Measurements from ENCODE around the gene PLEKHG4B.

Gene PLEKHG4B

GRCh38 chr5:76358-77169, 15.4 kb upstream of the PLEKHG4B start:
- H3K9me3 ChIP-seq (ENCODE audit: control insufficient read depth in 2 of 2, low read length in 2 of 2): no peaks in the 10 kb centered on the region
- no peak overlapping the region for H3K9ac ChIP-seq (ENCODE audit: low read length in 2 of 2)
- no peaks in the 10 kb centered on the region for H3K27me3 ChIP-seq (ENCODE audit: control insufficient read depth in 1 of 2, insufficient read depth in 2 of 2, low read length in 2 of 2)
- H3K36me3 ChIP-seq (ENCODE audit: control insufficient read depth in 2 of 2, insufficient read depth in 2 of 2, low read length in 2 of 2): no peaks in the 10 kb centered on the region
- H3K27ac ChIP-seq (ENCODE audit: low read length): no peak overlapping the region
- H3K4me1 ChIP-seq (ENCODE audit: control insufficient read depth, insufficient read depth, low read length): no peaks in the 10 kb centered on the region
- H3K4me3 ChIP-seq (ENCODE audit: low read length in 2 of 2): no peak overlapping the region

- no peaks in the 10 kb centered on the region for H3K9me3 ChIP-seq (ENCODE audit: control insufficient read depth in 2 of 2, low read length in 2 of 2)
- peaks cover 3% of the 10 kb centered on the region for H3K4me1 ChIP-seq (ENCODE audit: control insufficient read depth, insufficient read depth, low read length)
Measured at GRCh38 chr5:77170-77501, 14.8 kb upstream of the PLEKHG4B start.

GRCh38 chr5:77546-77945, 14.4 kb upstream of the PLEKHG4B start:
- no peaks in the 10 kb centered on the region for H3K9me3 ChIP-seq (ENCODE audit: control insufficient read depth in 2 of 2, low read length in 2 of 2)
- no peaks in the 10 kb centered on the region for H3K36me3 ChIP-seq (ENCODE audit: control insufficient read depth in 2 of 2, insufficient read depth in 2 of 2, low read length in 2 of 2)
- H3K4me3 ChIP-seq (ENCODE audit: low read length in 2 of 2): no peak overlapping the region
- H3K9ac ChIP-seq (ENCODE audit: low read length in 2 of 2): no peak overlapping the region
- peaks cover 0 to 7% of the 10 kb centered on the region in 2 donors for H3K27me3 ChIP-seq (ENCODE audit: control insufficient read depth in 1 of 2, insufficient read depth in 2 of 2, low read length in 2 of 2)
- H3K27ac ChIP-seq (ENCODE audit: low read length): no peak overlapping the region
- H3K4me1 ChIP-seq (ENCODE audit: control insufficient read depth, insufficient read depth, low read length): peaks cover 3% of the 10 kb centered on the region

More at GRCh38 chr5:77170-77501, 14.8 kb upstream of the PLEKHG4B start:
- Histone ChIP-seq H3K27me3 (ENCODE audit: control insufficient read depth in 1 of 2, insufficient read depth in 2 of 2, low read length in 2 of 2) (peaks cover 0 to 6% of the 10 kb centered on the region in 2 donors), H3K4me3 (ENCODE audit: low read length in 2 of 2) (no peak overlapping the region), H3K27ac (ENCODE audit: low read length) (no peak overlapping the region), H3K9ac (ENCODE audit: low read length in 2 of 2) (no peak overlapping the region), H3K36me3 (ENCODE audit: control insufficient read depth in 2 of 2, insufficient read depth in 2 of 2, low read length in 2 of 2) (no peaks in the 10 kb centered on the region)

GRCh38 chr5:77957-78804, 13.8 kb upstream of the PLEKHG4B start:
- no peak overlapping the region for H3K27ac ChIP-seq (ENCODE audit: low read length)
- no peaks in the 10 kb centered on the region for H3K9me3 ChIP-seq (ENCODE audit: control insufficient read depth in 2 of 2, low read length in 2 of 2)
- no peaks in the 10 kb centered on the region for H3K36me3 ChIP-seq (ENCODE audit: control insufficient read depth in 2 of 2, insufficient read depth in 2 of 2, low read length in 2 of 2)
- H3K4me3 ChIP-seq (ENCODE audit: low read length in 2 of 2): no peak overlapping the region
- H3K9ac ChIP-seq (ENCODE audit: low read length in 2 of 2): no peak overlapping the region
- H3K27me3 ChIP-seq (ENCODE audit: control insufficient read depth in 1 of 2, insufficient read depth in 2 of 2, low read length in 2 of 2): peaks cover 0 to 7% of the 10 kb centered on the region in 2 donors
- peaks cover 3% of the 10 kb centered on the region for H3K4me1 ChIP-seq (ENCODE audit: control insufficient read depth, insufficient read depth, low read length)

- peaks cover 3% of the 10 kb centered on the region for H3K4me1 ChIP-seq (ENCODE audit: control insufficient read depth, insufficient read depth, low read length)
- H3K36me3 ChIP-seq (ENCODE audit: control insufficient read depth in 2 of 2, insufficient read depth in 2 of 2, low read length in 2 of 2): no peaks in the 10 kb centered on the region
Measured at GRCh38 chr5:78805-79149, 13.2 kb upstream of the PLEKHG4B start.

GRCh38 chr5:79263-79662, 12.7 kb upstream of the PLEKHG4B start:
- Histone ChIP-seq H3K27ac (ENCODE audit: low read length) (no peak overlapping the region), H3K9ac (ENCODE audit: low read length in 2 of 2) (no peak overlapping the region), H3K9me3 (ENCODE audit: control insufficient read depth in 2 of 2, low read length in 2 of 2) (no peaks in the 10 kb centered on the region), H3K4me1 (ENCODE audit: control insufficient read depth, insufficient read depth, low read length) (peaks cover 3% of the 10 kb centered on the region), H3K4me3 (ENCODE audit: low read length in 2 of 2) (no peak overlapping the region), H3K36me3 (ENCODE audit: control insufficient read depth in 2 of 2, insufficient read depth in 2 of 2, low read length in 2 of 2) (no peaks in the 10 kb centered on the region), H3K27me3 (ENCODE audit: control insufficient read depth in 1 of 2, insufficient read depth in 2 of 2, low read length in 2 of 2) (peaks cover 0 to 7% of the 10 kb centered on the region in 2 donors)

More at GRCh38 chr5:78805-79149, 13.2 kb upstream of the PLEKHG4B start:
- H3K27ac ChIP-seq (ENCODE audit: low read length): no peak overlapping the region
- H3K4me3 ChIP-seq (ENCODE audit: low read length in 2 of 2): no peak overlapping the region
- no peak overlapping the region for H3K9ac ChIP-seq (ENCODE audit: low read length in 2 of 2)
- no peaks in the 10 kb centered on the region for H3K9me3 ChIP-seq (ENCODE audit: control insufficient read depth in 2 of 2, low read length in 2 of 2)
- peaks cover 0 to 7% of the 10 kb centered on the region in 2 donors for H3K27me3 ChIP-seq (ENCODE audit: control insufficient read depth in 1 of 2, insufficient read depth in 2 of 2, low read length in 2 of 2)

GRCh38 chr5:79821-80220, 12.1 kb upstream of the PLEKHG4B start:
- Histone ChIP-seq H3K9me3 (ENCODE audit: control insufficient read depth in 2 of 2, low read length in 2 of 2) (no peaks in the 10 kb centered on the region), H3K27me3 (ENCODE audit: control insufficient read depth in 1 of 2, insufficient read depth in 2 of 2, low read length in 2 of 2) (peaks cover 0 to 7% of the 10 kb centered on the region in 2 donors), H3K4me3 (ENCODE audit: low read length in 2 of 2) (no peak overlapping the region), H3K36me3 (ENCODE audit: control insufficient read depth in 2 of 2, insufficient read depth in 2 of 2, low read length in 2 of 2) (no peaks in the 10 kb centered on the region), H3K27ac (ENCODE audit: low read length) (no peak overlapping the region), H3K4me1 (ENCODE audit: control insufficient read depth, insufficient read depth, low read length) (peaks cover 3% of the 10 kb centered on the region), H3K9ac (ENCODE audit: low read length in 2 of 2) (no peak overlapping the region)

- no peaks in the 10 kb centered on the region for H3K9me3 ChIP-seq (ENCODE audit: control insufficient read depth in 2 of 2, low read length in 2 of 2)
- no peak overlapping the region for H3K27ac ChIP-seq (ENCODE audit: low read length)
- H3K36me3 ChIP-seq (ENCODE audit: control insufficient read depth in 2 of 2, insufficient read depth in 2 of 2, low read length in 2 of 2): no peaks in the 10 kb centered on the region
- no peak overlapping the region for H3K9ac ChIP-seq (ENCODE audit: low read length in 2 of 2)
- H3K4me3 ChIP-seq (ENCODE audit: low read length in 2 of 2): no peak overlapping the region
- peaks cover 0 to 7% of the 10 kb centered on the region in 2 donors for H3K27me3 ChIP-seq (ENCODE audit: control insufficient read depth in 1 of 2, insufficient read depth in 2 of 2, low read length in 2 of 2)
- H3K4me1 ChIP-seq (ENCODE audit: control insufficient read depth, insufficient read depth, low read length): peaks cover 3% of the 10 kb centered on the region
Measured at GRCh38 chr5:81391-82021, 10.5 kb upstream of the PLEKHG4B start.

GRCh38 chr5:82097-82496, 9.9 kb upstream of the PLEKHG4B start:
- no peaks in the 10 kb centered on the region for H3K36me3 ChIP-seq (ENCODE audit: control insufficient read depth in 2 of 2, insufficient read depth in 2 of 2, low read length in 2 of 2)
- H3K27me3 ChIP-seq (ENCODE audit: control insufficient read depth in 1 of 2, insufficient read depth in 2 of 2, low read length in 2 of 2): peaks cover 0 to 7% of the 10 kb centered on the region in 2 donors
- no peak overlapping the region for H3K9ac ChIP-seq (ENCODE audit: low read length in 2 of 2)
- no peak overlapping the region for H3K27ac ChIP-seq (ENCODE audit: low read length)
- H3K9me3 ChIP-seq (ENCODE audit: control insufficient read depth in 2 of 2, low read length in 2 of 2): no peaks in the 10 kb centered on the region
- H3K4me3 ChIP-seq (ENCODE audit: low read length in 2 of 2): no peak overlapping the region
- peaks cover 3% of the 10 kb centered on the region for H3K4me1 ChIP-seq (ENCODE audit: control insufficient read depth, insufficient read depth, low read length)

GRCh38 chr5:82570-82969, 9.4 kb upstream of the PLEKHG4B start:
- no peak overlapping the region for H3K9ac ChIP-seq (ENCODE audit: low read length in 2 of 2)

More at GRCh38 chr5:82570-82969, 9.4 kb upstream of the PLEKHG4B start:
- H3K27ac ChIP-seq (ENCODE audit: low read length): no peak overlapping the region
- no peaks in the 10 kb centered on the region for H3K36me3 ChIP-seq (ENCODE audit: control insufficient read depth in 2 of 2, insufficient read depth in 2 of 2, low read length in 2 of 2)
- peaks cover 3% of the 10 kb centered on the region for H3K4me1 ChIP-seq (ENCODE audit: control insufficient read depth, insufficient read depth, low read length)
- H3K4me3 ChIP-seq (ENCODE audit: low read length in 2 of 2): no peak overlapping the region
- H3K27me3 ChIP-seq (ENCODE audit: control insufficient read depth in 1 of 2, insufficient read depth in 2 of 2, low read length in 2 of 2): peaks cover 0 to 7% of the 10 kb centered on the region in 2 donors
- H3K9me3 ChIP-seq (ENCODE audit: control insufficient read depth in 2 of 2, low read length in 2 of 2): no peaks in the 10 kb centered on the region
